ENCODE measurements around the gene S100A2.
A peak's percentile ranks its signal among the peaks of the same experiment; 100 is the strongest.
"Not testable (repeated sequence)": the region's sequence is repeated elsewhere in the genome, so short reads cannot be mapped to it uniquely, and the experiment has no call there.

The S100A2 gene

GRCh38 chr1:153562021-153562420, 3.6 kb downstream of the S100A2 start:
- DNase-seq, result not testable (repeated sequence)

GRCh38 chr1:153561466-153561985, 4.1 kb downstream of the S100A2 start:
- DNase-seq, result no peak

- no peak for DNase-seq
These were observed 4.7 kb downstream of the S100A2 start for GRCh38 chr1:153560771-153561465.

GRCh38 chr1:153560241-153560640, 5.4 kb downstream of the S100A2 start:
- no peak for DNase-seq

GRCh38 chr1:153557877-153558276, 7.8 kb downstream of the S100A2 start:
- no peak for DNase-seq

GRCh38 chr1:153556348-153556747, 9.3 kb downstream of the S100A2 start:
- DNase-seq, result no peak

- peak in 1 of 2 experiments; percentile 32 for DNase-seq
These were observed 11.7 kb downstream of the S100A2 start for GRCh38 chr1:153553830-153554541.

GRCh38 chr1:153553096-153553495, 12.5 kb downstream of the S100A2 start:
- no peak for DNase-seq

GRCh38 chr1:153552335-153552734, 13.3 kb downstream of the S100A2 start:
- no peak for DNase-seq

- no peak for DNase-seq
These were observed 14.7 kb downstream of the S100A2 start for GRCh38 chr1:153550827-153551500.

- DNase-seq, result no peak
These were observed 15.3 kb downstream of the S100A2 start for GRCh38 chr1:153550398-153550758.

- DNase-seq, result peak; percentile 30 to 43
These were observed 15.8 kb downstream of the S100A2 start for GRCh38 chr1:153549741-153550397.

GRCh38 chr1:153548722-153549688, 16.6 kb downstream of the S100A2 start, which contains the start of gene S100A3:
S100A3 (minus strand) TSS chr1:153549258; CDS start chr1:153548485, 773 bp downstream.
- DNase-seq, result peak; percentile 71 to 91

- no peak for DNase-seq
These were observed 17.8 kb downstream of the S100A2 start for GRCh38 chr1:153547560-153548551.

GRCh38 chr1:153546796-153547559, 18.7 kb downstream of the S100A2 start:
- no peak for DNase-seq

GRCh38 chr1:153546371-153546770, 19.3 kb downstream of the S100A2 start:
- no peak for DNase-seq

GRCh38 chr1:153545067-153546055, 20.3 kb downstream of the S100A2 start, which contains the start of gene S100A4:
S100A4 (minus strand) TSS chr1:153545806; CDS start chr1:153544794, 1,012 bp downstream.
- DNase-seq, result peak; percentile 94 to 98

- no peak for DNase-seq
These were observed 21.1 kb downstream of the S100A2 start for GRCh38 chr1:153544453-153545066.
